HepG2 (cell line): ENCODE measurements around the gene CCDC57. TPM values are rescaled to one million over a fixed set of nuclear protein-coding genes. Genes with fewer than 3 reads are reported as not detected.

Experiments
- AKAP8 ChIP-seq: sonication (generic); formaldehyde crosslinking; IDR thresholded peaks from 2 replicates; pipeline ENCODE4 v1.5.1; 2020; ENCODE audit warnings: mild to moderate bottlenecking, missing genetic modification reagents
- EHMT2 ChIP-seq: fragments of 200-600 bp; sonication (generic); IDR thresholded peaks from 2 replicates; pipeline ENCODE4 v1.7.0; 2017; ENCODE audit warnings: antibody characterized with exemption, low read depth, low read length, borderline replicate concordance
- GMEB1 ChIP-seq: sonication (generic); formaldehyde crosslinking; IDR thresholded peaks from 2 replicates; pipeline ENCODE4 v1.5.1; 2020; ENCODE audit warnings: missing genetic modification reagents, mild to moderate bottlenecking, borderline replicate concordance
- GTF3A ChIP-seq: sonication (generic); formaldehyde crosslinking; conservative IDR thresholded peaks from 2 replicates; pipeline ENCODE4 v1.4.0; 2020; ENCODE audit warnings: mild to moderate bottlenecking, missing genetic modification reagents
- MAF1 ChIP-seq: sonication (generic); formaldehyde crosslinking; IDR thresholded peaks from 2 replicates; pipeline ENCODE4 v1.5.0; 2020; ENCODE audit warnings: missing genetic modification reagents, borderline replicate concordance
- RELA ChIP-seq: sonication (generic); formaldehyde crosslinking; IDR thresholded peaks from 2 replicates; pipeline ENCODE4 v1.4.0; 2020; ENCODE audit warnings: missing genetic modification reagents
- ZFP36L2 ChIP-seq: sonication (generic); formaldehyde crosslinking; IDR thresholded peaks from 2 replicates; pipeline ENCODE4 v1.4.0; 2020; ENCODE audit warnings: missing genetic modification reagents
- ZNF382 ChIP-seq: sonication (generic); formaldehyde crosslinking; IDR thresholded peaks from 2 replicates; pipeline ENCODE4 v1.5.0; 2020; ENCODE audit warnings: missing genetic modification reagents, mild to moderate bottlenecking, borderline replicate concordance
- ZNF512 ChIP-seq: sonication (generic); formaldehyde crosslinking; IDR thresholded peaks from 2 replicates; pipeline ENCODE4 v1.4.0; 2020; ENCODE audit warnings: mild to moderate bottlenecking, missing genetic modification reagents
- ZNF552 ChIP-seq: sonication (generic); formaldehyde crosslinking; IDR thresholded peaks from 2 replicates; pipeline ENCODE4 v1.9.0; 2022; ENCODE audit warnings: missing genetic modification reagents, mild to moderate bottlenecking, borderline replicate concordance
- ZNF629 ChIP-seq: sonication (generic); formaldehyde crosslinking; conservative IDR thresholded peaks from 2 replicates; pipeline ENCODE4 v1.5.0; 2020; ENCODE audit warnings: missing genetic modification reagents
- ZNF703 ChIP-seq: sonication (generic); formaldehyde crosslinking; IDR thresholded peaks from 2 replicates; pipeline ENCODE4 v1.5.1; 2020; ENCODE audit warnings: missing genetic modification reagents, mild to moderate bottlenecking, moderate library complexity, borderline replicate concordance
- ZNF772 ChIP-seq: sonication (generic); formaldehyde crosslinking; IDR thresholded peaks from 2 replicates; pipeline ENCODE4 v1.5.0; 2020; ENCODE audit warnings: mild to moderate bottlenecking, missing genetic modification reagents
- ZNF776 ChIP-seq: sonication (generic); formaldehyde crosslinking; IDR thresholded peaks from 2 replicates; pipeline ENCODE4 v1.4.0; 2020; ENCODE audit warnings: mild to moderate bottlenecking, missing genetic modification reagents
- polyA plus RNA-seq, 8 experiments: library from polyadenylated mRNA; depleted of rRNA in 3 of 8; stranded (reverse) in 7 of 8; unstranded in 1 of 8; fragments of >200 nt; fragmentation: Illumina TruSeq in 4 of 8; extraction: Trizol in 4 of 8; gene quantifications; 2 replicates each; pipeline versions ENCODE4 v1.2.1 to v1.2.3, GENCODE V29; 2011 to 2016; ENCODE audit warnings: low read depth in 4 of 8, missing spikeins in 1 of 8, mixed read lengths in 1 of 8; ENCODE audit not compliant: insufficient read depth in 1 of 8
- total RNA-seq, 5 experiments: library from RNA; depleted of rRNA; stranded (reverse); fragments of >200 nt; fragmentation: Illumina TruSeq; extraction: Trizol; gene quantifications; 2 replicates each; pipeline ENCODE4 v1.2.3, GENCODE V29; 2016; ENCODE audit warnings: low read depth in 1 of 5
- TF ChIP-seq, protein P1 (sequence below): sonication (generic); formaldehyde crosslinking; IDR thresholded peaks from 2 replicates; pipeline ENCODE4 v1.4.0; 2020; ENCODE audit warnings: missing genetic modification reagents, borderline replicate concordance
- TF ChIP-seq, protein P2 (sequence below): sonication (generic); formaldehyde crosslinking; IDR thresholded peaks from 2 replicates; pipeline ENCODE4 v1.4.0; 2020; ENCODE audit warnings: missing genetic modification reagents

CCDC57 gene
- total and polyA plus RNA-seq, 2 of the 13 experiments (the other 11 are each of a cell fraction or from before 2014, with no cell fraction given) = 59.3 to 59.9 TPM

DNA sequence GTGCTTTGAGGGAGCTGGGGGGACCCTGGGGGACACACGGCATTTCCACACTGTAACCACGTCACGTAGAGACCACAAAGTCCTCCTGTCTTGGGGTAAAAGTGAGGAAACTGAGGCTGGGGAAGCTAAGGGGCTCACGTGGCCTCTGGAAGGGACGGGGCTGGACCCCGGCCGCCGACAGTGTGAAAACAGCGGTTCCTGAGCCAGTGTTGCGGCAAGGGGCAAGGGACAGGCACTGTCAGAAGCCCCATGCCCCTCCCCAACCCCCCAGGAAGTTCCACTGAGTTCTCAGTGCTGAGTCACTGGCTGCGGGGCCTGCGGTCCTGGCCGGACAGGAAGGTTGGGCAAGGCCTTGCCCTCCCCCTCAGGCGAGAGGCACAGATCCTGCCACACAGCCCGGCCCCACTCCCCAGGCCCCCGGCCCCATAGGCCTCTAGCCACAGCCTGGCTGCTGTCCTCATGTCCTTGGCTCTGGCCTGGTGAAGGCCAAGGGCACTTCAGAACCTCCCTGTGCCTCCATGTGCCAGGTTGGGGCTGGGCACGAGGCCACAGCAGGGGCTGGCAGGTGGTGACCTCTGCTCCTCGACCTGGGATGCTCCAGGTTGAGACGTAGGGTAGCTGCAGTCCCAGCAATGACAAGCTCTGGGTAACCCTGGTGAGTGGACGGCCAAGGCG lies 5.0 kb upstream of the CCDC57 start (continued):
- TF ChIP-seq, protein P1, sequence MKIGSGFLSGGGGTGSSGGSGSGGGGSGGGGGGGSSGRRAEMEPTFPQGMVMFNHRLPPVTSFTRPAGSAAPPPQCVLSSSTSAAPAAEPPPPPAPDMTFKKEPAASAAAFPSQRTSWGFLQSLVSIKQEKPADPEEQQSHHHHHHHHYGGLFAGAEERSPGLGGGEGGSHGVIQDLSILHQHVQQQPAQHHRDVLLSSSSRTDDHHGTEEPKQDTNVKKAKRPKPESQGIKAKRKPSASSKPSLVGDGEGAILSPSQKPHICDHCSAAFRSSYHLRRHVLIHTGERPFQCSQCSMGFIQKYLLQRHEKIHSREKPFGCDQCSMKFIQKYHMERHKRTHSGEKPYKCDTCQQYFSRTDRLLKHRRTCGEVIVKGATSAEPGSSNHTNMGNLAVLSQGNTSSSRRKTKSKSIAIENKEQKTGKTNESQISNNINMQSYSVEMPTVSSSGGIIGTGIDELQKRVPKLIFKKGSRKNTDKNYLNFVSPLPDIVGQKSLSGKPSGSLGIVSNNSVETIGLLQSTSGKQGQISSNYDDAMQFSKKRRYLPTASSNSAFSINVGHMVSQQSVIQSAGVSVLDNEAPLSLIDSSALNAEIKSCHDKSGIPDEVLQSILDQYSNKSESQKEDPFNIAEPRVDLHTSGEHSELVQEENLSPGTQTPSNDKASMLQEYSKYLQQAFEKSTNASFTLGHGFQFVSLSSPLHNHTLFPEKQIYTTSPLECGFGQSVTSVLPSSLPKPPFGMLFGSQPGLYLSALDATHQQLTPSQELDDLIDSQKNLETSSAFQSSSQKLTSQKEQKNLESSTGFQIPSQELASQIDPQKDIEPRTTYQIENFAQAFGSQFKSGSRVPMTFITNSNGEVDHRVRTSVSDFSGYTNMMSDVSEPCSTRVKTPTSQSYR (CRISPR knock-in tag) = peak; percentile 92
- TF ChIP-seq GMEB1 (CRISPR knock-in tag) (no peak), GTF3A (no peak), ZNF772 (CRISPR knock-in tag) (no peak), ZNF552 (CRISPR knock-in tag) (no peak), ZNF776 (no peak; the same call in 1 of the 2 replicates), ZNF382 (CRISPR knock-in tag) (no peak), ZNF703 (CRISPR knock-in tag) (no peak), EHMT2 (no peak), MAF1 (CRISPR knock-in tag) (peak; percentile 59; the same call in 1 of the 2 replicates), RELA (0 out of 2 replicates have a peak, but pooled peaks have one; percentile 16), AKAP8 (CRISPR knock-in tag) (peak; percentile 90; the same call in 1 of the 2 replicates), ZNF512 (CRISPR knock-in tag) (no peak), ZFP36L2 (CRISPR knock-in tag) (0 out of 2 replicates have a peak, but pooled peaks have one; percentile 56), ZNF629 (CRISPR knock-in tag) (no peak; the same call in 1 of the 2 replicates)
- TF ChIP-seq, protein P2, sequence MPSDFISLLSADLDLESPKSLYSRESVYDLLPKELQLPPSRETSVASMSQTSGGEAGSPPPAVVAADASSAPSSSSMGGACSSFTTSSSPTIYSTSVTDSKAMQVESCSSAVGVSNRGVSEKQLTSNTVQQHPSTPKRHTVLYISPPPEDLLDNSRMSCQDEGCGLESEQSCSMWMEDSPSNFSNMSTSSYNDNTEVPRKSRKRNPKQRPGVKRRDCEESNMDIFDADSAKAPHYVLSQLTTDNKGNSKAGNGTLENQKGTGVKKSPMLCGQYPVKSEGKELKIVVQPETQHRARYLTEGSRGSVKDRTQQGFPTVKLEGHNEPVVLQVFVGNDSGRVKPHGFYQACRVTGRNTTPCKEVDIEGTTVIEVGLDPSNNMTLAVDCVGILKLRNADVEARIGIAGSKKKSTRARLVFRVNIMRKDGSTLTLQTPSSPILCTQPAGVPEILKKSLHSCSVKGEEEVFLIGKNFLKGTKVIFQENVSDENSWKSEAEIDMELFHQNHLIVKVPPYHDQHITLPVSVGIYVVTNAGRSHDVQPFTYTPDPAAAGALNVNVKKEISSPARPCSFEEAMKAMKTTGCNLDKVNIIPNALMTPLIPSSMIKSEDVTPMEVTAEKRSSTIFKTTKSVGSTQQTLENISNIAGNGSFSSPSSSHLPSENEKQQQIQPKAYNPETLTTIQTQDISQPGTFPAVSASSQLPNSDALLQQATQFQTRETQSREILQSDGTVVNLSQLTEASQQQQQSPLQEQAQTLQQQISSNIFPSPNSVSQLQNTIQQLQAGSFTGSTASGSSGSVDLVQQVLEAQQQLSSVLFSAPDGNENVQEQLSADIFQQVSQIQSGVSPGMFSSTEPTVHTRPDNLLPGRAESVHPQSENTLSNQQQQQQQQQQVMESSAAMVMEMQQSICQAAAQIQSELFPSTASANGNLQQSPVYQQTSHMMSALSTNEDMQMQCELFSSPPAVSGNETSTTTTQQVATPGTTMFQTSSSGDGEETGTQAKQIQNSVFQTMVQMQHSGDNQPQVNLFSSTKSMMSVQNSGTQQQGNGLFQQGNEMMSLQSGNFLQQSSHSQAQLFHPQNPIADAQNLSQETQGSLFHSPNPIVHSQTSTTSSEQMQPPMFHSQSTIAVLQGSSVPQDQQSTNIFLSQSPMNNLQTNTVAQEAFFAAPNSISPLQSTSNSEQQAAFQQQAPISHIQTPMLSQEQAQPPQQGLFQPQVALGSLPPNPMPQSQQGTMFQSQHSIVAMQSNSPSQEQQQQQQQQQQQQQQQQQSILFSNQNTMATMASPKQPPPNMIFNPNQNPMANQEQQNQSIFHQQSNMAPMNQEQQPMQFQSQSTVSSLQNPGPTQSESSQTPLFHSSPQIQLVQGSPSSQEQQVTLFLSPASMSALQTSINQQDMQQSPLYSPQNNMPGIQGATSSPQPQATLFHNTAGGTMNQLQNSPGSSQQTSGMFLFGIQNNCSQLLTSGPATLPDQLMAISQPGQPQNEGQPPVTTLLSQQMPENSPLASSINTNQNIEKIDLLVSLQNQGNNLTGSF = peak; percentile 85
